ENCODE measurements around the gene NAA40.

The NAA40 gene

GRCh38 chr11:63938479-63939396 is at the start of gene NAA40:
NAA40 (plus strand) TSS chr11:63939002; CDS start chr11:63939097, 95 bp downstream.
- Mint-ChIP-seq H3K27me3 (peaks cover 8% of the 10 kb centered on the region), H3K9me3 (no peaks in the 10 kb centered on the region), H3K4me1 (ENCODE audit: low read depth) (peaks cover 37% of the 10 kb centered on the region), H3K4me3 (peak within 1 kb of the TSS; percentile 86), H3K27ac (peak within 1 kb of the TSS; percentile 77), H3K36me3 (ENCODE audit: low read depth) (peaks cover 8% of the 10 kb centered on the region)
- intact Hi-C loops (cut with micrococcal nuclease), result loop anchor here (2.0 kb wide), 1 partner anchor 100 kb away; the partner anchor contains the start of gene MARK2

GRCh38 chr11:63889344-63889743 is 49.5 kb upstream of the NAA40 start:
- peak overlapping the region; percentile 91 for H3K27ac Mint-ChIP-seq
- H3K9me3 Mint-ChIP-seq, result no peaks in the 10 kb centered on the region
- peak overlapping the region; percentile 83 for H3K4me3 Mint-ChIP-seq
- H3K36me3 Mint-ChIP-seq (ENCODE audit: low read depth), result peaks cover 48% of the 10 kb centered on the region
- no peaks in the 10 kb centered on the region for H3K27me3 Mint-ChIP-seq
- intact Hi-C loops (cut with micrococcal nuclease), result loop anchor here (5.0 kb wide), 1 partner anchor 52 kb away; the partner anchor contains the start of gene MARK2
- H3K4me1 Mint-ChIP-seq (ENCODE audit: low read depth), result peaks cover 83% of the 10 kb centered on the region

GRCh38 chr11:63890368-63890767 is 48.4 kb upstream of the NAA40 start:
- Mint-ChIP-seq H3K36me3 (ENCODE audit: low read depth) (peaks cover 50% of the 10 kb centered on the region), H3K27ac (no peak overlapping the region), H3K9me3 (no peaks in the 10 kb centered on the region), H3K4me1 (ENCODE audit: low read depth) (peaks cover 84% of the 10 kb centered on the region), H3K27me3 (no peaks in the 10 kb centered on the region), H3K4me3 (no peak overlapping the region)
- intact Hi-C loops (cut with micrococcal nuclease), result no loop called here

- Mint-ChIP-seq H3K9me3 (no peaks in the 10 kb centered on the region), H3K36me3 (ENCODE audit: low read depth) (peaks cover 69% of the 10 kb centered on the region), H3K4me3 (no peak overlapping the region), H3K27me3 (no peaks in the 10 kb centered on the region), H3K4me1 (ENCODE audit: low read depth) (peaks cover 66% of the 10 kb centered on the region), H3K27ac (peak overlapping the region; percentile 30)
- intact Hi-C loops (cut with micrococcal nuclease), result no loop called here
These were observed 46.6 kb upstream of the NAA40 start for GRCh38 chr11:63892228-63892627.

GRCh38 chr11:63893355-63893754 is 45.4 kb upstream of the NAA40 start:
- no peaks in the 10 kb centered on the region for H3K9me3 Mint-ChIP-seq
- H3K27me3 Mint-ChIP-seq, result no peaks in the 10 kb centered on the region
- H3K27ac Mint-ChIP-seq, result no peak overlapping the region
- H3K36me3 Mint-ChIP-seq (ENCODE audit: low read depth), result peaks cover 80% of the 10 kb centered on the region
- peaks cover 55% of the 10 kb centered on the region for H3K4me1 Mint-ChIP-seq (ENCODE audit: low read depth)
- no peak overlapping the region for H3K4me3 Mint-ChIP-seq
- intact Hi-C loops (cut with micrococcal nuclease), result no loop called here

- Mint-ChIP-seq H3K4me3 (no peak overlapping the region), H3K36me3 (ENCODE audit: low read depth) (peaks cover 90% of the 10 kb centered on the region), H3K27me3 (no peaks in the 10 kb centered on the region), H3K9me3 (no peaks in the 10 kb centered on the region), H3K4me1 (ENCODE audit: low read depth) (peaks cover 28% of the 10 kb centered on the region), H3K27ac (no peak overlapping the region)
- intact Hi-C loops (cut with micrococcal nuclease), result no loop called here
These were observed 42.7 kb upstream of the NAA40 start for GRCh38 chr11:63896071-63896470.

GRCh38 chr11:63897459-63898146 is 41.2 kb upstream of the NAA40 start:
- no peaks in the 10 kb centered on the region for H3K9me3 Mint-ChIP-seq
- intact Hi-C loops (cut with micrococcal nuclease), result no loop called here
- peaks cover 95% of the 10 kb centered on the region for H3K36me3 Mint-ChIP-seq (ENCODE audit: low read depth)
- no peak overlapping the region for H3K4me3 Mint-ChIP-seq
- peaks cover 13% of the 10 kb centered on the region for H3K4me1 Mint-ChIP-seq (ENCODE audit: low read depth)
- no peaks in the 10 kb centered on the region for H3K27me3 Mint-ChIP-seq
- no peak overlapping the region for H3K27ac Mint-ChIP-seq

GRCh38 chr11:63901660-63902059 is 37.1 kb upstream of the NAA40 start:
- Mint-ChIP-seq H3K9me3 (no peaks in the 10 kb centered on the region), H3K36me3 (ENCODE audit: low read depth) (peaks cover 100% of the 10 kb centered on the region), H3K4me3 (no peak overlapping the region), H3K27ac (no peak overlapping the region), H3K4me1 (ENCODE audit: low read depth) (peaks cover 14% of the 10 kb centered on the region), H3K27me3 (no peaks in the 10 kb centered on the region)
- intact Hi-C loops (cut with micrococcal nuclease), result no loop called here

- H3K36me3 Mint-ChIP-seq (ENCODE audit: low read depth), result peaks cover 100% of the 10 kb centered on the region
- no peak overlapping the region for H3K4me3 Mint-ChIP-seq
- H3K27ac Mint-ChIP-seq, result no peak overlapping the region
- H3K9me3 Mint-ChIP-seq, result no peaks in the 10 kb centered on the region
- intact Hi-C loops (cut with micrococcal nuclease), result no loop called here
- peaks cover 30% of the 10 kb centered on the region for H3K4me1 Mint-ChIP-seq (ENCODE audit: low read depth)
- H3K27me3 Mint-ChIP-seq, result no peaks in the 10 kb centered on the region
These were observed 34.9 kb upstream of the NAA40 start for GRCh38 chr11:63903884-63904283.

- Mint-ChIP-seq H3K36me3 (ENCODE audit: low read depth) (peaks cover 99% of the 10 kb centered on the region), H3K27ac (no peak overlapping the region)
- intact Hi-C loops (cut with micrococcal nuclease), result no loop called here
These were observed 34.1 kb upstream of the NAA40 start for GRCh38 chr11:63904743-63905142.

GRCh38 chr11:63905179-63905578 is 33.6 kb upstream of the NAA40 start:
- H3K4me1 Mint-ChIP-seq (ENCODE audit: low read depth), result peaks cover 32% of the 10 kb centered on the region
- H3K9me3 Mint-ChIP-seq, result no peaks in the 10 kb centered on the region
- H3K4me3 Mint-ChIP-seq, result no peak overlapping the region
- no peak overlapping the region for H3K27ac Mint-ChIP-seq
- peaks cover 99% of the 10 kb centered on the region for H3K36me3 Mint-ChIP-seq (ENCODE audit: low read depth)
- H3K27me3 Mint-ChIP-seq, result no peaks in the 10 kb centered on the region
- intact Hi-C loops (cut with micrococcal nuclease), result no loop called here

More at GRCh38 chr11:63904743-63905142, 34.1 kb upstream of the NAA40 start:
- no peak overlapping the region for H3K4me3 Mint-ChIP-seq
- H3K27me3 Mint-ChIP-seq, result no peaks in the 10 kb centered on the region
- no peaks in the 10 kb centered on the region for H3K9me3 Mint-ChIP-seq
- peaks cover 32% of the 10 kb centered on the region for H3K4me1 Mint-ChIP-seq (ENCODE audit: low read depth)

GRCh38 chr11:63906087-63906486 is 32.7 kb upstream of the NAA40 start:
- Mint-ChIP-seq H3K4me1 (ENCODE audit: low read depth) (peaks cover 32% of the 10 kb centered on the region), H3K36me3 (ENCODE audit: low read depth) (peaks cover 99% of the 10 kb centered on the region), H3K4me3 (no peak overlapping the region), H3K27ac (no peak overlapping the region), H3K27me3 (no peaks in the 10 kb centered on the region), H3K9me3 (no peaks in the 10 kb centered on the region)
- intact Hi-C loops (cut with micrococcal nuclease), result no loop called here

GRCh38 chr11:63906585-63906984 is 32.2 kb upstream of the NAA40 start:
- Mint-ChIP-seq H3K36me3 (ENCODE audit: low read depth) (peaks cover 99% of the 10 kb centered on the region), H3K9me3 (no peaks in the 10 kb centered on the region), H3K27ac (no peak overlapping the region), H3K27me3 (no peaks in the 10 kb centered on the region), H3K4me3 (no peak overlapping the region), H3K4me1 (ENCODE audit: low read depth) (peaks cover 32% of the 10 kb centered on the region)
- intact Hi-C loops (cut with micrococcal nuclease), result no loop called here

GRCh38 chr11:63907063-63907462 is 31.7 kb upstream of the NAA40 start:
- intact Hi-C loops (cut with micrococcal nuclease), result no loop called here

More at GRCh38 chr11:63907063-63907462, 31.7 kb upstream of the NAA40 start:
- Mint-ChIP-seq H3K4me3 (no peak overlapping the region), H3K36me3 (ENCODE audit: low read depth) (peaks cover 96% of the 10 kb centered on the region), H3K27ac (no peak overlapping the region), H3K27me3 (no peaks in the 10 kb centered on the region), H3K4me1 (ENCODE audit: low read depth) (peaks cover 32% of the 10 kb centered on the region), H3K9me3 (no peaks in the 10 kb centered on the region)

Measured in dendritic cell treated with granulocyte-macrophage colony-stimulating factor and Interleukin-4, amounts not matched to agents 40 ng/mL and 50 ng/mL, for 4 days (primary cell).